Muscle layer of colon (tissue), 2 donors: ENCODE measurements around the gene FNDC3B.

Experiments used
- H3K27ac ChIP-seq: one replicate; pipeline ENCODE4 v1.7.0; 2013; ENCODE audit warnings: low read depth, mild to moderate bottlenecking, low read length, moderate library complexity
- H3K27me3 ChIP-seq, 2 donors: one replicate each; pipeline ENCODE4 v1.7.0; 2013; ENCODE audit warnings: low read length in 2 of 2, mild to moderate bottlenecking in 2 of 2; ENCODE audit not compliant: insufficient read depth in 2 of 2, control insufficient read depth in 1 of 2
- H3K36me3 ChIP-seq: one replicate; pipeline ENCODE4 v1.7.0; 2013; ENCODE audit warnings: mild to moderate bottlenecking, low read length; ENCODE audit not compliant: insufficient read depth
- H3K4me1 ChIP-seq: one replicate; pipeline ENCODE4 v1.7.0; 2013; ENCODE audit warnings: mild to moderate bottlenecking, low read length; ENCODE audit not compliant: insufficient read depth
- H3K4me3 ChIP-seq, 2 donors: one replicate each; pipeline ENCODE4 v1.7.0; 2013; ENCODE audit warnings: low read length in 2 of 2, low read depth in 1 of 2, mild to moderate bottlenecking in 1 of 2, moderate library complexity in 1 of 2
- H3K9ac ChIP-seq: one replicate; pipeline ENCODE4 v1.7.0; 2013; ENCODE audit warnings: low read length
- H3K9me3 ChIP-seq: one replicate; pipeline ENCODE4 v1.7.0; 2013; ENCODE audit warnings: mild to moderate bottlenecking, low read length
- donor health status: abdominal sarcoma.
- donor health status: Adenocarcinoma of cecum.

FNDC3B gene

DNA sequence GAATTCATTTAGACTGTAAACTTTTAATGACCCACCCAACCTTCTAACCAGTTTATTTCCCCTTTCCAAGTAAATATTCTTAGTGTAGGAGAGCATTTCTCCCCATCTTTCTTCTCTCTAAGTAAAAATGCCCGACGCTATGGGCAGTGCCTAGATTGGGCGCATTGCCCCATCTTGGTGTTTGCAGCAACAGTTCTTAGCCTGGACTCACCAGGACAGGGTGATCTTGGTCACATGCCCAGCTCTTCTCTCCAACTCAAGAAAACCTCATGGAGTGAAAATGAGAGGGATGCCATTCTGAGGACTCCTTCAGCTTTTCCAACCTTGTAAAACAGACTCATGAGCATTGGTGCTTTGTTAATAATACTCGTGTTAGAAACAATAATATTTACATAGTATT lies 332.2 kb downstream of the FNDC3B start:
- no peak overlapping the region for H3K9ac ChIP-seq
- H3K27me3 ChIP-seq: no peaks in the 10 kb centered on the region
- H3K36me3 ChIP-seq: peaks cover 7% of the 10 kb centered on the region
- peaks cover 5% of the 10 kb centered on the region for H3K4me1 ChIP-seq
- H3K4me3 ChIP-seq: no peak overlapping the region
- H3K9me3 ChIP-seq: no peaks in the 10 kb centered on the region
- no peak overlapping the region for H3K27ac ChIP-seq

DNA sequence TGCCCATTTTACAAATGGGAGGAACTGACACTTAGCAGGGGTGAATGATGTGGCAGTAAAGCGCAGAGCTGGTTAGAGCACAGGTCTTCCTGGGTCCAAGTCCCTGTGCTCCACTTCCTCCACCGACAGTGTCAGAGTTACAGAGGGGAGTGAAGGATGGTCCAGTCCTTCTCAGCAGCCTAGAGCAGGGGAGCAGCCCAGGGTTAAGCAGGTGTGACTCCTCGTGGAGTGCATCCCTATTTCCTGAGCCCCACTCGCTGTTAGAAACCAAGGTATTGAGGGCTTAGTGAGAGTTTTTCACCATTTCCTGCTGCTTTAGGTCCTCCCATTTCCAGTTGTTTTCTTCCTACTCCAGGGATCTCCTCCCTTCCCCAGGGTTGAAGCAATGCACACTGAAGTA lies 333.5 kb downstream of the FNDC3B start:
- no peaks in the 10 kb centered on the region for H3K9me3 ChIP-seq
- H3K9ac ChIP-seq: no peak overlapping the region
- no peaks in the 10 kb centered on the region for H3K27me3 ChIP-seq
- H3K4me3 ChIP-seq: no peak overlapping the region
- H3K27ac ChIP-seq: no peak overlapping the region
- peaks cover 5% of the 10 kb centered on the region for H3K4me1 ChIP-seq
- peaks cover 7% of the 10 kb centered on the region for H3K36me3 ChIP-seq

DNA sequence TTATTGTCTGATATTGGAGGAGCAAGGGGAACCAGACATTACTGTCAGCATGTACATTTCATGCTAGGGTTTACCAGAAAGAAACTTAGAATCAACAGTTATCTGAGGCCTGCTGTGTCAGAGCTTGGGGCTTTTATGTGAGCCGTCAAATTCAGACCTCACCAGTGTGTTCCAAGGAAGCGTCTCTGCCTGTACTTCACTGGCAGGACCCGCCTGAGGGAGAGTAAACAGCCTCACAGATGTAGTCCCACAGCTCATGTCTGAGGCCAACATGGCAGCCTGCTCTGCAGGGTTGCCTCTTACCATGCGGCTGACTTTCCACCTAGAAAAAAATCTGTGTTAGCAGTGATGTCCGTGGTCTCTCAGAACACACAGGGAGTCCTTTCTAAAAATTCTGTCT lies 334.5 kb downstream of the FNDC3B start:
- Histone ChIP-seq H3K4me1 (peaks cover 5% of the 10 kb centered on the region), H3K4me3 (no peak overlapping the region), H3K36me3 (peaks cover 16% of the 10 kb centered on the region), H3K9me3 (no peaks in the 10 kb centered on the region), H3K27ac (no peak overlapping the region), H3K9ac (no peak overlapping the region), H3K27me3 (no peaks in the 10 kb centered on the region)

DNA sequence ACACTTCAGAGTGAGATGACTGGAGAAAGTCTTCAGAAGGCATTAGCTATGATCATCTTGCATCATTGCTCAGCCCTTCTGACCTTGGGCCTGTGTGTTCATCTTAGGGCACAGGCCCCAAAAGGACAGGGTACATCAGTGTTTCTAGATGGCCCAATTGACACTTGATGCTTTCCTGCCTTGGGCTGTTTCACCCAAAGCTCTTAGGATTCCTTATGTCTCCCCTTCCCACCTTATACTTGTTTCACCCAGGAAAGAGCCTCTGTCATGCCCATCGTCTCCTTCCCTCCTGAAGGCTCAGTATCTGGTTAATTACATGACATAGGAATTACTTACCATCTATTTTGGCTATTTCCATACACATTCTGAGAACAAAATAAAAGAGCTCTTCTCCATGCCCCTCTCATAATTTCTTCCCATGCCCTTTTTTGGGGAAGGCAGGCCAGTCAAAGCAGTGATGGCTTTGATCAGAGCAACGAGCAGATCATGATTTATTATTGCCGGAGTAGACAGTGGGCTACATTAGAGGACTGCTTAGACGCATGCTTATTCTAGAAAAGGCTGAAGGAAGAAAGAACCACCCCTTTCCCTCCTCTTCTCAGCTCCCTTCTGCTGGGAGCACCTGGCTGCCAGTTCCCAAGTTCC lies 335.9 kb downstream of the FNDC3B start:
- Histone ChIP-seq H3K4me1 (no peaks in the 10 kb centered on the region), H3K36me3 (peaks cover 28% of the 10 kb centered on the region), H3K9me3 (no peaks in the 10 kb centered on the region)

DNA sequence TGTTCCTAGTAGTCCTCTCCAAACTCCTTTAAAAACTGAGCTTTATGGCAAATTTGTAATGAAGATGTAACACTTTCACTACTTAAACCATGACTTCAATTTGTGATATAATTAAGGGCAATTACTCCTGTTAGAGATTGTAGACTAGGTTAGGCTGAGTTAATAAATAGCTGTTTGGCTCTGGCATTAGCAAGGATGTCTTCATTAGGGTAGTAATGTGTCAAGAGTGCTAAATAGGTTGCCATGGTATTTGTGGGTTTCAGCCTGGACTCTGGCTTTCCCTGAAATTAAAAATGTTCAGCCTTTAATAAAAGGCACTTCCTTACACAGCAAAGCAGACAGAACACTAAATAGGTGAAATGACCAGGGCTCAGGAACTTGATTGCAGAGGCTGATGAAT lies 337.0 kb downstream of the FNDC3B start:
- H3K36me3 ChIP-seq: peaks cover 34% of the 10 kb centered on the region
- no peak overlapping the region for H3K27ac ChIP-seq
- no peaks in the 10 kb centered on the region for H3K9me3 ChIP-seq
- H3K9ac ChIP-seq: no peak overlapping the region
- H3K27me3 ChIP-seq: no peaks in the 10 kb centered on the region
- H3K4me3 ChIP-seq: no peak overlapping the region
- H3K4me1 ChIP-seq: no peaks in the 10 kb centered on the region

More for the DNA sequence above, 335.9 kb downstream of the FNDC3B start:
- Histone ChIP-seq H3K27ac (no peak overlapping the region), H3K9ac (no peak overlapping the region), H3K27me3 (no peaks in the 10 kb centered on the region), H3K4me3 (no peak overlapping the region)

DNA sequence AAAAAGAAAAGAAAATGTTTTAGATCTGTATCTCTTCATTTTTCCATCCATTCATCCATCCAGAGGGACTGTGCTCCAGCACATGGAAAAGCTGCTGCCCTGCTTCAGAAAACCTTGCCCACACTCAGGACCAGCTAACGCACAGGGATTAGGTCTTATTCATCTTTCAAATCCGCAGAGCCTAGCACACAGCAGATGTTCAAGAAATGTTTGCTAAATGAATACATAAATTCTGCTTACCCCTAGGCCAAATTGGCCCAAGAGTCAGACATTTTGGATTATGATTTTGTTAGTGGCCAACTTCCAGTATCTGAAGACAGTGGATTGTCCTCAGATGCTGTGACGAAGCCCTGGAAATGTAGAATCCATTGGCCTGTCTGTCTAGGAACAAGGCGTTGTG lies 337.5 kb downstream of the FNDC3B start:
- no peaks in the 10 kb centered on the region for H3K27me3 ChIP-seq
- H3K27ac ChIP-seq: no peak overlapping the region
- no peaks in the 10 kb centered on the region for H3K9me3 ChIP-seq
- no peak overlapping the region for H3K4me3 ChIP-seq
- peaks cover 32% of the 10 kb centered on the region for H3K36me3 ChIP-seq
- H3K9ac ChIP-seq: no peak overlapping the region
- H3K4me1 ChIP-seq: no peaks in the 10 kb centered on the region

- Histone ChIP-seq H3K36me3 (peaks cover 27% of the 10 kb centered on the region), H3K9me3 (no peaks in the 10 kb centered on the region), H3K9ac (no peak overlapping the region)
Observed at GRCh38 chr3:172378439-172378838, 339.1 kb downstream of the FNDC3B start.

DNA sequence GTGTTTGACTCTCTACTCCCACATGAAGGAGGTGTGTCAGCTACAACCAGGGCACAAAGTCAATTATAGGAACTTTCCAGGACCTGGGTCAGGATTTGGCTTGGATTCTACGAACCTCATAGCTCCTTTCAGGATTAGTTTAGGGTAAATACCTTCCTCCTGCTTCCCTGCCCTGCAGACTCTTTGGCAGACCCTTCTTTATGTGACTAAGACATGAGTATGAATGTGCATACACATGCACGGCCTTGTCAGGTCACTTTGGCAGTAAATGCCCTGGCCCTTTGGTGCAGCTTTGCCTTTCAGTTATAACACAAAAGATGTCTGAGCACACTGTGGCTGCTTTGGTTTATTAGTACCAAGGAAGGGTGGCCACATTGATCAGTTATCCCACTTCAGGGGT lies 340.0 kb downstream of the FNDC3B start:
- Histone ChIP-seq H3K36me3 (peaks cover 27% of the 10 kb centered on the region), H3K27ac (no peak overlapping the region), H3K9ac (no peak overlapping the region), H3K27me3 (no peaks in the 10 kb centered on the region), H3K4me1 (no peaks in the 10 kb centered on the region), H3K4me3 (no peak overlapping the region), H3K9me3 (no peaks in the 10 kb centered on the region)

More at GRCh38 chr3:172378439-172378838, 339.1 kb downstream of the FNDC3B start:
- H3K4me1 ChIP-seq: no peaks in the 10 kb centered on the region
- no peak overlapping the region for H3K4me3 ChIP-seq
- H3K27me3 ChIP-seq: no peaks in the 10 kb centered on the region
- H3K27ac ChIP-seq: no peak overlapping the region

- no peak overlapping the region for H3K27ac ChIP-seq
- H3K4me3 ChIP-seq: no peak overlapping the region
- no peaks in the 10 kb centered on the region for H3K4me1 ChIP-seq
- H3K9ac ChIP-seq: no peak overlapping the region
- peaks cover 27% of the 10 kb centered on the region for H3K36me3 ChIP-seq
- no peaks in the 10 kb centered on the region for H3K9me3 ChIP-seq
- no peaks in the 10 kb centered on the region for H3K27me3 ChIP-seq
Observed at GRCh38 chr3:172380632-172381031, 341.3 kb downstream of the FNDC3B start.

- Histone ChIP-seq H3K4me3 (no peak overlapping the region), H3K9me3 (no peaks in the 10 kb centered on the region), H3K27ac (no peak overlapping the region), H3K9ac (no peak overlapping the region), H3K36me3 (peaks cover 23% of the 10 kb centered on the region), H3K27me3 (no peaks in the 10 kb centered on the region), H3K4me1 (no peaks in the 10 kb centered on the region)
Observed at GRCh38 chr3:172383306-172383796, 344.0 kb downstream of the FNDC3B start.

DNA sequence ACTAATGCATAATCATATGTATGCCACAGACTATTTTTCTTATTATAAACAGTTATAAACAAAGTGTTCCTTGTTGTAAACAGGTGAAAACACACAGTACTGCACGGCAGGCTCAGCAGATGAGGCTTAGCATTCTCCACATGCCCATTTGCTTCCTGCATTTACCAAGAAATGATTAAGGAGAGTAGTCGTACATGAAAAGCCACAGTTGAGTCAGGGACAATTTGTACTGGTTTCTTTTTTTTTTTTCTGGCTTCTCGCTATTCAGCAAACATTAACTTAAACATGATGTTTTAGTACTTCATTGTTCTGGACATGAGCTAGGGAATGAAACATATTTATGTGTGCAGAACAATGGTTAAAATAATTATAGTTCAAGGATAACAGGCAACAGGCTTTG lies 345.5 kb downstream of the FNDC3B start:
- no peaks in the 10 kb centered on the region for H3K27me3 ChIP-seq
- no peaks in the 10 kb centered on the region for H3K4me1 ChIP-seq
- H3K9ac ChIP-seq: no peak overlapping the region
- H3K36me3 ChIP-seq: peaks cover 8% of the 10 kb centered on the region
- H3K27ac ChIP-seq: no peak overlapping the region
- H3K4me3 ChIP-seq: no peak overlapping the region
- no peaks in the 10 kb centered on the region for H3K9me3 ChIP-seq

DNA sequence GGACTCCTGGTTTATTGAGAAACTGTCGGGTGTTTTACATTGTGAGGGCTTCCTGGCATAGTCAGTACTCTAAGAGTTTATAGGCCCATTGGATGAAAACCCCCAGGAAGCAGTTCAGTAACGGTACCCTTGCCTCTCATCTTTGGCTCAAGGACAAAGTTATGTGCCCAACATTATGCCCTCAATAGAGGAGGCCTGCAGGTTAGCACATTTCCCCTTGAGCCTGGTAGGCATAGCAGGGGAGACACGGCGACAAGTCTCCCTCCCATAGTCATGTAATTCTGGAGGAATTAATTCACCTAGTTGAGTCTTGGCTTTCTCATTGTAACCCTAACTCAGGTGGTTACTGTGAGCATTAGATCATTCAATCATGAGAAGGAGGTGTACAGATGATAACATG lies 348.4 kb downstream of the FNDC3B start:
- Histone ChIP-seq H3K4me3 (no peak overlapping the region), H3K9me3 (no peaks in the 10 kb centered on the region), H3K27me3 (no peaks in the 10 kb centered on the region), H3K9ac (no peak overlapping the region), H3K4me1 (peaks cover 12% of the 10 kb centered on the region), H3K27ac (no peak overlapping the region), H3K36me3 (no peaks in the 10 kb centered on the region)
